ENCODE data around the gene TOP1. TPM values are rescaled to one million over a fixed set of nuclear protein-coding genes. Genes with fewer than 3 reads are reported as not detected.

Gene TOP1
- polyA plus RNA-seq, 1 of the 3 experiments (the other 2 are of a cell fraction): 11.9 TPM

GRCh38 chr20:41074441-41074840 is 45.8 kb downstream of the TOP1 start (continued):
- TF ChIP-seq POLR2AphosphoS5 (IDR thresholded peaks at IDR 0.05; ENCODE audit: low read depth, low read length) (no peak), SMC3 (IDR thresholded peaks at IDR 0.05; ENCODE audit: low read depth, low read length) (no peak), YY1 (IDR thresholded peaks at IDR 0.05; ENCODE audit: low read depth) (no peak), MXI1 (IDR thresholded peaks at IDR 0.05; ENCODE audit: low read depth, low read length) (no peak)

- no peaks in the 10 kb centered on the region for H3K27me3 ChIP-seq (ENCODE audit: insufficient read depth)
- H4K20me1 ChIP-seq (ENCODE audit: insufficient read depth): peaks cover 9% of the 10 kb centered on the region
- no peak overlapping the region for H3K4me3 ChIP-seq (ENCODE audit: low read depth in 2 of 2, low read length in 1 of 2)
- 0 out of 2 replicates have a peak overlapping the region, but pooled peaks have one; percentile 7 for H3K4me2 ChIP-seq
- H3K36me3 ChIP-seq (replicated peaks in 1 of 2; ENCODE audit: control insufficient read depth in 1 of 2, insufficient read depth in 2 of 2, low read length in 1 of 2): peaks cover 46 to 53% of the 10 kb centered on the region in 2 experiments
- H3K9ac ChIP-seq: no peak overlapping the region
- ChIA-PET POLR2A (no interaction called here), CTCF (interaction anchor here (0.8 to 1.0 kb wide), 2 partner anchors 11 to 19 kb away, joined by 3 to 6 read pairs; no protein-coding TSS in a partner anchor)
- peaks cover 77% of the 10 kb centered on the region for H3K79me2 ChIP-seq (ENCODE audit: insufficient read depth)
- H3K27ac ChIP-seq (ENCODE audit: low read depth in 2 of 2, low read length in 1 of 2): peak overlapping the region in 1 of 2 experiments; percentile 71; a peak in 1 of 4 replicates
- peaks cover 28 to 41% of the 10 kb centered on the region in 2 experiments for H3K4me1 ChIP-seq (ENCODE audit: control insufficient read depth in 1 of 2, insufficient read depth in 2 of 2, low read depth in 1 of 2, low read length in 1 of 2)
- H3K9me3 ChIP-seq: no peaks in the 10 kb centered on the region
- no peak for TF ChIP-seq ELF1 (IDR thresholded peaks at IDR 0.05)
- no peak for TF ChIP-seq ZBTB33 (IDR thresholded peaks at IDR 0.05; ENCODE audit: borderline replicate concordance, low read depth)
- TF ChIP-seq FOXM1 (IDR thresholded peaks at IDR 0.05; ENCODE audit: low read depth): no peak
- TF ChIP-seq USF2 (IDR thresholded peaks at IDR 0.05; ENCODE audit: borderline replicate concordance, low read depth, low read length): no peak
- TF ChIP-seq GABPA (IDR thresholded peaks at IDR 0.05; ENCODE audit: low read depth): no peak
- peaks cover 23% of the 10 kb centered on the region for H3F3A ChIP-seq (replicated peaks; ENCODE audit: insufficient read depth)
- H3K9me2 ChIP-seq: no peaks in the 10 kb centered on the region
- no peak for DNase-seq
- no peak overlapping the region for H2AFZ ChIP-seq (ENCODE audit: low read depth)
- 91% methylated on average over 4 of the region's 4 CpGs for WGBS (ENCODE audit: low lambda C conversion rate)
Observed at GRCh38 chr20:41076776-41077175, 48.2 kb downstream of the TOP1 start.

GRCh38 chr20:41078329-41078728 is 49.7 kb downstream of the TOP1 start:
- peak overlapping the region; percentile 71 to 73; a peak in 3 of 4 replicates for H3K27ac ChIP-seq (ENCODE audit: low read depth in 2 of 2, low read length in 1 of 2)
- H3K4me1 ChIP-seq (ENCODE audit: control insufficient read depth in 1 of 2, insufficient read depth in 2 of 2, low read depth in 1 of 2, low read length in 1 of 2): peaks cover 13 to 28% of the 10 kb centered on the region in 2 experiments
- no peaks in the 10 kb centered on the region for H3K9me3 ChIP-seq
- no peak overlapping the region for H3K9ac ChIP-seq
- no peak overlapping the region for H3K4me3 ChIP-seq (ENCODE audit: low read depth in 2 of 2, low read length in 1 of 2)
- CTCF ChIA-PET: interaction anchor here (1.0 to 3.1 kb wide), 10 partner anchors 8 to 116 kb away, joined by 3 to 9 read pairs (median 4); no protein-coding TSS in a partner anchor
- H4K20me1 ChIP-seq (ENCODE audit: insufficient read depth): peaks cover 9% of the 10 kb centered on the region
- DNase-seq: peak; percentile 30
- no peaks in the 10 kb centered on the region for H3K9me2 ChIP-seq
- H3K36me3 ChIP-seq (replicated peaks in 1 of 2; ENCODE audit: control insufficient read depth in 1 of 2, insufficient read depth in 2 of 2, low read length in 1 of 2): peaks cover 60 to 69% of the 10 kb centered on the region in 2 experiments
- peak overlapping the region; percentile 53 for H3K4me2 ChIP-seq
- POLR2A ChIA-PET: no interaction called here
- H3F3A ChIP-seq (replicated peaks; ENCODE audit: insufficient read depth): peaks cover 9% of the 10 kb centered on the region
- no peak overlapping the region for H2AFZ ChIP-seq (ENCODE audit: low read depth)
- H3K79me2 ChIP-seq (ENCODE audit: insufficient read depth): peaks cover 64% of the 10 kb centered on the region
- no peaks in the 10 kb centered on the region for H3K27me3 ChIP-seq (ENCODE audit: insufficient read depth)
- TF ChIP-seq YY1 (IDR thresholded peaks at IDR 0.05; ENCODE audit: low read depth) (no peak), RCOR1 (IDR thresholded peaks at IDR 0.05; ENCODE audit: low read length) (peak; percentile 97), TCF12 (IDR thresholded peaks at IDR 0.05) (peak; percentile 87), CTCF (IDR thresholded peaks at IDR 0.05) (peak; percentile 82), SMC3 (IDR thresholded peaks at IDR 0.05; ENCODE audit: low read depth, low read length) (peak; percentile 59), GABPA (IDR thresholded peaks at IDR 0.05; ENCODE audit: low read depth) (no peak), NRF1 (IDR thresholded peaks at IDR 0.05; ENCODE audit: low read depth, low read length) (no peak), RAD21 (IDR thresholded peaks at IDR 0.05; ENCODE audit: low read length) (peak; percentile 66), IRF3 (IDR thresholded peaks at IDR 0.05; ENCODE audit: low read depth, low read length) (no peak), JUND (IDR thresholded peaks at IDR 0.05) (no peak), TAF1 (IDR thresholded peaks at IDR 0.05; ENCODE audit: borderline replicate concordance, low read depth, low read length) (no peak), FOXM1 (IDR thresholded peaks at IDR 0.05; ENCODE audit: low read depth) (no peak), ELF1 (IDR thresholded peaks at IDR 0.05) (peak; percentile 61; the same call in 1 of the 2 replicates), MAX (IDR thresholded peaks at IDR 0.05; ENCODE audit: low read depth) (0 out of 2 replicates have a peak, but pooled peaks have one; percentile 12), TEAD4 (IDR thresholded peaks at IDR 0.05; ENCODE audit: borderline replicate concordance, insufficient read depth) (peak; percentile 95)
